Measurements from ENCODE around the gene ACYP1.
A peak's percentile ranks its signal among the peaks of the same experiment; 100 is the strongest.
"Not testable (repeated sequence)": the region's sequence is repeated elsewhere in the genome, so short reads cannot be mapped to it uniquely, and the experiment has no call there.

The ACYP1 gene

GRCh38 chr14:75068294-75069120, 4.7 kb upstream of the ACYP1 start:
- peak in 1 of 3 donors; percentile 11 for DNase-seq

DNA sequence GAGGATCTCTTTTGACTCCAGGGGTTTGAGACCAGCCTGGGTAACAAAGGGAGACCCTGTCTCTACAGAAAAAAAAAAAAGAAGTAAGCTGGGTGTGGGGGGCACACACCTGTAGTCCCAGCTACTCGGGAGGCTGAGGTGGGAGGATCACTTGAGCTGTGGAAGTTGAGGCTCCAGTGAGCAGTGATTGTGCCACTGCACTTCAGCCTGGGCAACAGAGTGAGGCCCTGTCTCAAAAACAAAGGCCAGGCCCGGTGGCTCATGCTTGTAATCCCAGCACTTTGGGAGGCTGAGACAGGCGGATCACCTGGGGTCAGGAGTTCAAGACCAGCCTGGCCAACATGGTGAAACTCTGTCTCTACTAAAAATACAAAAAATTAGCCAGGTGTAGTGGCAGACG, 3.9 kb upstream of the ACYP1 start:
- DNase-seq = not testable (repeated sequence)

GRCh38 chr14:75067212-75067611, 3.4 kb upstream of the ACYP1 start:
- DNase-seq = peak in 1 of 3 donors; percentile 7

DNA sequence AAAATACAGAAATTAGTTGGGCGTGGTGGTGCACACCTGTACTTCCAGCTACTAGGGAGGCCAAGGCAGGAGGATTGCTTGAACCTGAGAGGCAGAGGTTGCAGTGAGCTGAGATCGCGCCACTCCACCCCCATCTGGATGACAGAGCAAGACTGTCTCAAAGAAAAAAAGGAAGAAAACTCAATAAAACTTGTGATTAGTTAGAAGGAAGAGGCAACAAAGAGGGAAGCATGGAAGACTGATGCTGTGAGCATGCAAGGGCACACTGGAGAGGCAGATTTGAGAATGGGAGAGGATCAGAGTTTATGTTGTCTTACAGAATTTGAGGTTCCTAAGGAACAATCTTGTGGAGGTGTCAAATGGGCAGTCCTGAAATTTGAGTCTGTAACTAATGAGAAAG, 2.9 kb upstream of the ACYP1 start:
- peak; percentile 43 to 53 (median 47) for DNase-seq

DNA sequence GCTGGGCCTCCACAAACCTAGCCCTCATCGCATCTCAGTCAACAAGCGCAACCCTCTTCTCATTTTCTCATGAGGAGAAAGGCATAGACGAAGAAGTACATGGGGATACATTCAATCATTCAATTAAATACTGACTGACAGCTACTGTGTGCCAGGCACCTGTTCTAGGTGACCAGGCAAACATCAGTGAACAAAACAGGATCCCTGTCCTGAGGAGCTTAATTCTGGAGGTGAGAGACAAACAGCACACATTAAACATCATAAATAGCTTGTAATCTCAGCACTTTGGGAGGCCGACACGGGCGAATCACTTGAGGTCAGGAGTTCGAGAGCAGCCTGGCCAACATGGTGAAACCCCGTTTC, 362 bp upstream of the ACYP1 start:
- DNase-seq = no peak

- no peak for DNase-seq
Measured at GRCh38 chr14:75063013-75063412, 811 bp downstream of the ACYP1 start.

DNA sequence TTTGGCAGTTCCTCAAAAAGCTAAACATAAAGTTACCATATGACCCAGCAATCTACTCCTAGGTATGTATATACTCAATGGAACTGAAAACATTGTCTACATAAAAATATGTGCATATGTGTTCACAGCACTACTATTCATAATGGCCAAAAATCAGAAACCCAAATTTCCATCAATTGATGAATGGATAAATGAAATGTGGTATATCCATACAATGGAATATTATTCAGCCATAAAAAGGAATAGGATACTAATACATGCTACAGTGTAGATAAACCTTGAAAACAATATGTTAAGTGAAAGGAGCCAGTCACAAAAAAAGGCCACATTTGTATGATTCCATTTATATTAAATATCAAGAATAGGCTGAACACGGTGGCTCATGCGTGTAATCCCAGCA, 3.4 kb downstream of the ACYP1 start:
- no peak for DNase-seq

DNA sequence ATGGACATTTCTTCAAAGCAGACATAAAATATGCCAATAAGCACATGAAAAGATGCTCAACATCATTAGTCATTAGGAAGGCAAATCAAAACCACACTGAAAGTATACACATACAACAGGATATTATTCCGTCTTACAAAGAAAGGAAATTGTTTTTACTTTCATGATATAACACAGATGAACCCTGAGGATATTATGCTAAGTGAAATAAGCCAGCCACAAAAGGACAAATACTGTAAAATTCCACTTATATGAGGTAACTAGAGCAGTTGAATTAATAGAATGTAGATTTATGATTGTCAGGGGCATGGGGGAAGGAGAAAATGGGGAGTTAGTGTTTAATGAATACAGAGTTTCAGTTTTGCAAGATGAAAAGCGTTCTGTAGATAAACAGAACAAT, 4.2 kb downstream of the ACYP1 start:
- no peak for DNase-seq

GRCh38 chr14:75054421-75054820, 9.4 kb downstream of the ACYP1 start:
- no peak for DNase-seq

- no peak for DNase-seq
Measured at GRCh38 chr14:75053396-75054291, 10.2 kb downstream of the ACYP1 start.

- DNase-seq = no peak
Measured at GRCh38 chr14:75051556-75051899, 12.3 kb downstream of the ACYP1 start.

DNA sequence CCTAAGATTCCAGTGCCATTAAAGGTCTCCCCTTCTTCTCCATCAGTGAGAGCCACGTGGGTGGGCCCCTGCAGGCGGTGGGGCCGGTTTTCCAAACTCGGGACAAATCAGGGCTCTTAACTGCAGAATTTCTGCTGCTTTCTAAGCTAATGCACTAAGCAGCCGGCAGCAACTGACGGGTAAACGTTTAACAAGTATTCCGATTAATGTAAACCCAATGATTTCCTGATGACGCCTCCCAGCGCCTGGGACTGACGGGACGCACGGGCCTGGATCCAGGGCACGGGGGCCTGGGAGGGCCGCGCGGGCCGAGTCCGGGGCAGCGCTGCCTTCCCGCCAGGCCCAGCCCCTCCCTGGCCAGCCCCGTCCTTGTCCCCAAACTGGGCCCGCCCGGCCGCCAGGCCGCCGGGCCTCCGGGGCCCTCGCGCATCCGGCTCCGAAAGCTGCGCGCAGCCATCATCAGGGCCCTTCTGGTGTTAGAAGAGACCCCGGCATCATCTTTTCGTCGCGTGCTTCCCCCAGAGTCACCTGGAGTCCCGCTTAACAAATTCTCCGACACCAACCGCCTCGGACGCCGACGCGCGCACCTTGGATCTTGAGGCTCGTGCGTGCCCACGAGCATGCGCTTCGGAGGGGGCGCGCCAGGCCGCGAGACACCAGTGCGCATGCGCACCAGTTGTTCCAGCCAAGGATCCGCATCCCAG, 12.8 kb downstream of the ACYP1 start, which contains the start of gene MLH3:
TSS of gene MLH3 (minus strand) at position 616 of the 704 bp plus-strand sequence. CDS start 1,812 bp downstream, outside the sequence.
- peak; percentile 85 to 92 (median 89) for DNase-seq

DNA sequence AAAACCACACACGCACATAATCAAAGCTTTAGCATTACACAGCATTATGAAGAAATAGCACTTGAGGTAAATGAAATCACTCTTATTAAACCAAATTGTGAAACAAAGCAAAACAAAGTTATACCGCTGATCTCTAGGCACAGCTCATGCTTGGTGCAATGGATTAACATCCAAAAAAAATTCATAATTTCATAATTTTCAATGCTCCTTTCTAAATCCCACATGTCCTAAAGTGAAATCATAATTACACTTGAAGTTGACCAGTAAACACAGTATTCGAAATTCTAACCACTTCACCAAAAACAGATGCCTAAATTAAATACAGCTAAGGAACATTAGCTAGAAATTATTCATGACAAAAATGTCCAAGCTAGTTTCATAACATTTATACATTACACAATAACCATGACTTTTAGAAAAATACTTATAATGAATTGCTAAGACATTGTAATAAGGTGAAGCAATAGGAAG, 14.1 kb downstream of the ACYP1 start:
- peak; percentile 23 to 67 (median 52) for DNase-seq

DNA sequence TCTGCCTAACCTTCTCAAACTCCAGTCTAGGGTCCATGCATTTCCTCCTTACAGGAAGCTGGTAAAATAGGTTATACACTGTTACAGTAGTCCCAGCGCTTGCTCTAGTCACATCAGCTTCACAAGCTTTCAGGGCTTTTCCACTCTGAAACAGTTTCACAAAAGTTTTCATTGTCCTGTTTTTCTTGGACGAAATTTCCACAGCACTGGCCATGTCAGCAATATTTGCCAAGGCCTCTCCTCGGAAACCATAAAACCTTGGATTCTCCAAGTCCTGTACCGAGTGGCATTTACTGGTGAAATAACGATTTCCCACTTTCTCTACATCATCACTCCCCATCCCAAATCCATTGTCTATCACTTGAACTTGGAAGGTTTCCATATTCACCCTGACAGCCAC, 14.7 kb downstream of the ACYP1 start:
- no peak for DNase-seq

GRCh38 chr14:75048101-75048500, 15.7 kb downstream of the ACYP1 start:
- no peak for DNase-seq

DNA sequence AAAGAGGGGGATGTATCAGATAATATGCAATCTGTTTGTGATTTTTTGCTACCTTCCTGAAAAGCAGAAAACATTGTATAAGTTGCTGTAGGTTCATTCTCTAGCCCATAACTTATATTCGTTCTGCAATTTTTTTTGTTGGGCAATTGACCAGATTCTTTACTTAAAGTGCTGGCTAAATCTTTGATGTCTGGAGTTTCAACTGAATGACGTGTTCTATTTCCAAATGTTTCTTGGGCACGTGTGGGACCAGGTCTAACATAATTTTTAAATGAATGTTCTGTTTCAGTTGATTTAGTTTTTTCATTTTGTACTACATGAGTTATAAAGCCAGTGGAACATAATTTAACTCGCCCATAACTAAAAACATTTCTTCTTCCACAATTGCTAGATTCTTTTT, 16.3 kb downstream of the ACYP1 start:
- DNase-seq = no peak

DNA sequence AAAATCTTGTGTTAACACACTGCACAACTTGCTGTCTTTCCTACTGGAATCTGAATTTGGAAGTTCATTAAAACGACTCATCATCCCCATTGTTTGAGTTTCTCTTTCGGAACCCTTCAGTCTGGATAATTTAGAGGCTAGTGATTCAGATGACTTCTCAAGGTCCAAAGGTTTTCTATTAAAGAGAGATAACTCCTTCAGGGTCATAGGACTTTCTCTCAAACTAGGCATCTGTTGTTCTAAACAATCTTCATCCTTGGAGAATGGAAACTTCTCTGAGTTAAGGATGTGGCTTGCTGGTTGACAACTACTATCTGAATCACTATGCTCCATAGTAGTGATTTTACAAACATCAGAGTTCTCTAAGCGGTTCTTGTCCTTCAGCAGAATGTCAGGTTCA, 16.9 kb downstream of the ACYP1 start:
- DNase-seq = no peak

- no peak for DNase-seq
Measured at GRCh38 chr14:75046275-75046674, 17.5 kb downstream of the ACYP1 start.

GRCh38 chr14:75044752-75045151, 19.1 kb downstream of the ACYP1 start:
- no peak for DNase-seq

DNA sequence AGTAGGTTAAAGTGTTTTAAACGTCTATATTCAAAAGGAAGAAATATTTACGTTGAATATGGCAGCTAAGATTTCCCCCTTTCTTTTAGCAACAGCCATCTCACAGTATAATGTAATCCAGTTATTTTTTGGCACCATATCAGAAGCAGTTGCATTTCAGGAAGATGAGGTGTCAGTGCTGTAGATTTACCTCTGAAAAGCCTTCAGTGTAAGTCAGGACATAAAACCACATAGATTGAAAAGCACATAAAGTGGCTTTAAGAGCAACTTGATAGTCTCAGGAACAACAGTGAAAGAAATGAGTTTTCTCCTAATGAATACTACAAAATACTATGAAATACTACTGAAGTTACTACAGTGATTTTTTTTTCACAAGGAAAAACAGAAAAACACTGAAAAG, 19.5 kb downstream of the ACYP1 start:
- DNase-seq = no peak

GRCh38 chr14:75042035-75042434, 21.8 kb downstream of the ACYP1 start:
- no peak for DNase-seq

GRCh38 chr14:75041613-75042012, 22.2 kb downstream of the ACYP1 start:
- DNase-seq = no peak

GRCh38 chr14:75040959-75041358, 22.9 kb downstream of the ACYP1 start:
- DNase-seq = no peak
